Measurements from ENCODE around the gene LAMA2.

LAMA2 gene

GRCh38 chr6:129236001-129236517 lies 353.1 kb downstream of the LAMA2 start:
- DNase-seq, result no peak

GRCh38 chr6:129238991-129239390 lies 356.1 kb downstream of the LAMA2 start:
- DNase-seq, result no peak

- DNase-seq, result no peak
Observed at GRCh38 chr6:129239825-129240491, 357.0 kb downstream of the LAMA2 start.

- DNase-seq, result no peak
Observed at GRCh38 chr6:129240492-129240853, 357.5 kb downstream of the LAMA2 start.

- no peak for DNase-seq
Observed at GRCh38 chr6:129242546-129242945, 359.6 kb downstream of the LAMA2 start.

- no peak for DNase-seq
Observed at GRCh38 chr6:129243377-129243776, 360.4 kb downstream of the LAMA2 start.

- no peak for DNase-seq
Observed at GRCh38 chr6:129248946-129249345, 366.0 kb downstream of the LAMA2 start.

- DNase-seq, result peak; percentile 66
Observed at GRCh38 chr6:129251669-129252376, 368.9 kb downstream of the LAMA2 start.

- no peak for DNase-seq
Observed at GRCh38 chr6:129252377-129253071, 369.6 kb downstream of the LAMA2 start.

GRCh38 chr6:129253242-129253641 lies 370.3 kb downstream of the LAMA2 start:
- no peak for DNase-seq

- DNase-seq, result no peak
Observed at GRCh38 chr6:129253727-129254126, 370.8 kb downstream of the LAMA2 start.

- DNase-seq, result no peak
Observed at GRCh38 chr6:129257196-129257595, 374.3 kb downstream of the LAMA2 start.

- DNase-seq, result no peak
Observed at GRCh38 chr6:129262661-129263060, 379.7 kb downstream of the LAMA2 start.

GRCh38 chr6:129263176-129263575 lies 380.2 kb downstream of the LAMA2 start:
- DNase-seq, result no peak

- no peak for DNase-seq
Observed at GRCh38 chr6:129264480-129265045, 381.6 kb downstream of the LAMA2 start.

- DNase-seq, result no peak
Observed at GRCh38 chr6:129267028-129267427, 384.1 kb downstream of the LAMA2 start.

- no peak for DNase-seq
Observed at GRCh38 chr6:129269076-129269475, 386.1 kb downstream of the LAMA2 start.

- no peak for DNase-seq
Observed at GRCh38 chr6:129269891-129270290, 387.0 kb downstream of the LAMA2 start.

GRCh38 chr6:129270450-129270849 lies 387.5 kb downstream of the LAMA2 start:
- no peak for DNase-seq

- no peak for DNase-seq
Observed at GRCh38 chr6:129273161-129273560, 390.2 kb downstream of the LAMA2 start.

GRCh38 chr6:129276461-129276860 lies 393.5 kb downstream of the LAMA2 start:
- no peak for DNase-seq

GRCh38 chr6:129276986-129277385 lies 394.0 kb downstream of the LAMA2 start:
- no peak for DNase-seq

Measured in CD4-positive, alpha-beta T cell treated with Interleukin-10 for 1 hour (primary cell).